Choroid plexus epithelial cell (primary cell): ENCODE measurements around the gene HLA-DQB1.
"Not testable (repeated sequence)": the region's sequence is repeated elsewhere in the genome, so short reads cannot be mapped to it uniquely, and the experiment has no call there.

Experiments
- DNase-seq: peaks from one replicate; pipeline ENCODE4 v3.0.0-alpha.2; 2010; ENCODE audit warnings: low read depth
- H3K4me3 ChIP-seq: 2 replicates; pipeline ENCODE4 v1.5.1; 2011; ENCODE audit warnings: low read depth, mild to moderate bottlenecking, control low read depth, low read length, moderate library complexity
- TF ChIP-seq, protein P1 (sequence below): conservative IDR thresholded peaks from 2 replicates; pipeline ENCODE4 v1.5.1; 2011; ENCODE audit warnings: low read depth, mild to moderate bottlenecking, control low read depth, inconsistent platforms, low read length, moderate library complexity

Gene HLA-DQB1

DNA sequence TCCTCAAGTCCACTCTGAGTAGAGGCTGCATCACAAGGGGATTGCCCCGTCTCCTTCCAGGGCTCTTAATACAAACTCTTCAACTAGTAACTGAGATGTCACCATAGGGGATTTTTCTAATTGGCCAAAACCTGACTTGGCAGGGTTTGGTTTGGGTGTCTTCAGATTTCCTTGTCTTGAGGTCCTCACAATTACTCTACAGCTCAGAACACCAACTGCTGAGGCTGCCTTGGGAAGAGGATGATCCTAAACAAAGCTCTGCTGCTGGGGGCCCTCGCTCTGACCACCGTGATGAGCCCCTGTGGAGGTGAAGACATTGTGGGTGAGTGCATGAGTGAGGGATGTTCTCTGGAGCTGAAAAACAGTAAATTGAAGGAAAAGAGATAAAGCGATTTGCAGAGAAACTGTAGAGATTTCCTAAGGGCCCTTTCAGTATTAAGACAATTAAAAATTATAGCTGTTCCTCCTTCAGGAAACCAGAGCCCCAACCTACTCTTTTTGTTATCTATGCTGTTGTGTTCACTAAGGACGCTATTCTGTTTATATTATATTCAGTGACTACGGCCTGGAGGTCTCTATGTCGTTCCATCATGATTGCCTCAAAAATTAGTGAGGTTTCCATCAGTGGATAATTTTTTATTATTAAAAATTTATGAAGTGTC, 29.1 kb downstream of the HLA-DQB1 start, which contains the start of gene HLA-DQA1:
TSS of gene HLA-DQA1 (plus strand) at position 188 of the 662 bp plus-strand sequence. CDS start at position 241, 53 bp downstream.
- no peak within 1 kb of the TSS for H3K4me3 ChIP-seq
- DNase-seq = peak; percentile 4
- TF ChIP-seq, protein P1, sequence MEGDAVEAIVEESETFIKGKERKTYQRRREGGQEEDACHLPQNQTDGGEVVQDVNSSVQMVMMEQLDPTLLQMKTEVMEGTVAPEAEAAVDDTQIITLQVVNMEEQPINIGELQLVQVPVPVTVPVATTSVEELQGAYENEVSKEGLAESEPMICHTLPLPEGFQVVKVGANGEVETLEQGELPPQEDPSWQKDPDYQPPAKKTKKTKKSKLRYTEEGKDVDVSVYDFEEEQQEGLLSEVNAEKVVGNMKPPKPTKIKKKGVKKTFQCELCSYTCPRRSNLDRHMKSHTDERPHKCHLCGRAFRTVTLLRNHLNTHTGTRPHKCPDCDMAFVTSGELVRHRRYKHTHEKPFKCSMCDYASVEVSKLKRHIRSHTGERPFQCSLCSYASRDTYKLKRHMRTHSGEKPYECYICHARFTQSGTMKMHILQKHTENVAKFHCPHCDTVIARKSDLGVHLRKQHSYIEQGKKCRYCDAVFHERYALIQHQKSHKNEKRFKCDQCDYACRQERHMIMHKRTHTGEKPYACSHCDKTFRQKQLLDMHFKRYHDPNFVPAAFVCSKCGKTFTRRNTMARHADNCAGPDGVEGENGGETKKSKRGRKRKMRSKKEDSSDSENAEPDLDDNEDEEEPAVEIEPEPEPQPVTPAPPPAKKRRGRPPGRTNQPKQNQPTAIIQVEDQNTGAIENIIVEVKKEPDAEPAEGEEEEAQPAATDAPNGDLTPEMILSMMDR = no peak

DNA sequence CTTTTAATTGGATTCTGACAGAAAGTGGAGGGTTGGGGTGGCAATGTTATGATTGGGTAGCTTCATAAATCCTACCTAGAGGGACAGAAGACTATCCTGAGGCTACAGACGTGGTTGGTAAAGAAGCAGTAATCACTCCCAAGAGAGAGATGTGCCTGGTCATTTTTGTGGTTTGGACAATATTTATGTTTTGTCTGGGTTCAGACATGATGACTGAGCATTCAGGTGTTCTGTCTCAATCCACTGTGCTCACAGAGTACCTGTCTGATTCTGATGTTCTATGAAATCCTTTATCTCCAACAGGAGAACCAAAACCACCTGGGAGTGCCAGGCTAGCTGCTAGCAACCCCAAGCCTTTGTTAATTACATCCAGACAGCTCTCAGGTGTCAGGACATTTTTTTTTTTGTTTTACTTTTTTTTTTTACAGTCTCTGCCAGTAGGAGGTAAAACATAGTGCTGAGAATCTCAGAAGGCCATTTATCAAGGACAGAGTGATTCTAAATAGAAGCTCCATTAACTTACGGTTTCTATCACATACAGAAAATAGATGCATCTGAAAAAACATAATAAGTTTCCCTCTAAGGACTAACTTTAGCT, 30.8 kb downstream of the HLA-DQB1 start:
- no peak for DNase-seq
- TF ChIP-seq, protein P1 = no peak
- H3K4me3 ChIP-seq = no peak overlapping the region

DNA sequence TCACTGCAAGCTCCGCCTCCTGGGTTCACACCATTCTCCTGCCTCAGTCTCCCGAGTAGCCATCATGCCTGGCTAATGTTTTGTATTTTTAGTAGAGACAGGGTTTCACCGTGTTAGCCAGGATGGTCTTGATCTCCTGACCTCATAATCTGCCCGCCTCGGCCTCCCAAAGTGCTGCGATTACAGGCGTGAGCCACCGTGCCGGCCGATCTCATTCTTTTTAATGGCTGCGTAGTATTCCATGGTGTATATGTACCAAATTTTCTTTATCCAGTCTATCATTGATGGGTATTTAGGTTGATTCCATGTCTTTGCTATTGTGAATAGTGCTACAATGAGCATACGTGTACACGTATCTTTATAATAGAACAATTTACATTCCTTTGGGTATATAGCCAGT, 36.7 kb downstream of the HLA-DQB1 start:
- H3K4me3 ChIP-seq, DNase-seq: not testable (repeated sequence)

DNA sequence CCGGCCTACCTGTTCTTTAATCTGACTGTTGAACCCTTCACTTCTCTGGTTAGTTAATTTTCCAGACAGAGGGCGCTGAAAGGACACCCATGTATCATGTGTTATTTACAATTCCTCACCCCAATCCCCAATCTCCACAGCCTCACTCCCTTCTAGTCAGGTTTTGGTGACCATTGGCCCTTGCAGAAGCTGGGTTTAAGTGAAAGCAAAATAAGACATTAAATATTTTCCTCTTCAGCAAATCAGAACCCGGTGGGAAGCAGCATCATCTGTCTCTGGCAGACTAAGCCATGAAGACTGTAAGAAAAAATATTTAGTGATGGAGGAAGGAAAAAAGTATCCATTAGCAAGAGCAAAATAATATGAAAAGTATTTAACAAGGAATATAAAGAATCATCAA, 38.6 kb downstream of the HLA-DQB1 start:
- TF ChIP-seq, protein P1 = no peak
- peak; percentile 73 for DNase-seq
- no peak overlapping the region for H3K4me3 ChIP-seq

DNA sequence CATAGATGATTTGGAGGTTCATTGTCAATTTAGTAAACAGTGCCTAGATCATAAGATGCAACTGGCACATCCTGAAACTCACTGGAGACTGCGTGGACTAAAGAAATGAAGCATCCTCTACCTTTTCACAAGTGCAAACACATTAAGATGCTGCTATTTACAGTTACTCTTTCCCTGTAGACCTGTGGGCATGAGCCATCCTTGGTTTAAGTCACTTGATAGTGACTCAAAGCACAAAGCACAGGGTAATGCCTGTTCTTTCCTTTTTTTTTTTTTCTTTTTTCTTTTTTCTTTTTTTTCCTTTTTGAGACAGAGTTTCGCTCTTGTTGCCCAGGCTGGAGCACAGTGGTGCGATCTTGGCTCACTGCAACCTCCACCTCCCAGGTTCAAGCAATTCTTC, 39.2 kb downstream of the HLA-DQB1 start:
- TF ChIP-seq, protein P1 = no peak
- H3K4me3 ChIP-seq = no peak overlapping the region
- no peak for DNase-seq

DNA sequence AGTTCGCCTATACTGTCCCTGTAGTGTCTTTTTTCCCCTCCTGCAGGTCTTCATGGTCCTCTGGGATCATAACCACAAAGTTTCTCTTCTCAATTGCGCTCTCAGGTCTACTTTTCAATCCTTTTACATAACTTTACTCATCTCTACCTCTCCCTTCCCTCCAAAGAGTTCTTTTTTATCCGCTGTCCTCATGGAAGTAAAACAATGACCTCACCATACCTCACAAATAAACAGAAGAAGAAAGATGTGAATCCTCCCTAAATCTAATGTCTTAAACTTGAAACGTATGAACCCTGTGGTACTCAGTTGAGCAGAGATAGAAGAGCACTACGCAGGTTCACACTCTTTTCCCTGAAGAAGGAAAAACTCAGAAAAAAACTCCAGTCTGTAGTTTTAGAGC, 41.3 kb downstream of the HLA-DQB1 start:
- H3K4me3 ChIP-seq = no peak overlapping the region
- TF ChIP-seq, protein P1 = no peak
- no peak for DNase-seq

DNA sequence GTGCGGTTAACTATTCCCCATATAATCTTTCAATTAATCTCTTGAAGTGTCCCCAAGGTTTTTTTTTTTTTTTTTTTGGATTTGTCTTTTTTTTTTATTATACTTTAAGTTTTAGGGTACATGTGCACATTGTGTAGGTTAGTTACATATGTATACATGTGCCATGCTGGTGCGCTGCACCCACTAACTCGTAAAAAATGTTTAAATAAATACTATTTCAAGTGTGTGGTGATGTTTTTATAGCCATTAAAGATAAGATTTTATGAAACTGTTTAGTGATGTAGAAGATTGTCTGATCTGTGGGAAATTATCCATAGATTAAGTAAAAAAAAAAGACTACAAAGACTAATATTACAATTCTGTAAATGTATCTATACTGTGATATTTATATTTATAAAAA, 41.9 kb downstream of the HLA-DQB1 start:
- DNase-seq = no peak
- TF ChIP-seq, protein P1 = no peak

More for the DNA sequence above, 41.9 kb downstream of the HLA-DQB1 start:
- no peak overlapping the region for H3K4me3 ChIP-seq
